Astrocyte of the spinal cord (primary cell): ENCODE measurements around the gene CLASRP.

Experiments
- DNase-seq: peaks from one replicate; pipeline ENCODE4 v3.0.0; 2011; ENCODE audit warnings: low read depth, low spot score
- H3K4me3 ChIP-seq: 2 replicates; pipeline ENCODE4 v1.5.1; 2011; ENCODE audit warnings: low read depth, mild to moderate bottlenecking, low read length, moderate library complexity
- in situ Hi-C: cut with HindIII; loops from 2 replicates; pipeline ENCODE4 v1.10.0; 2017; ENCODE audit warnings: low sequenced_read_pairs
- TF ChIP-seq, protein P1 (sequence below): IDR thresholded peaks from 2 replicates; pipeline ENCODE4 v1.5.1; 2012; ENCODE audit warnings: low read depth, mild to moderate bottlenecking, low read length, inconsistent platforms

Gene CLASRP

GRCh38 chr19:45070214-45070613 is 31.4 kb downstream of the CLASRP start:
- in situ Hi-C loops, result no loop called here
- H3K4me3 ChIP-seq, result no peak overlapping the region
- DNase-seq, result no peak
- TF ChIP-seq, protein P1, sequence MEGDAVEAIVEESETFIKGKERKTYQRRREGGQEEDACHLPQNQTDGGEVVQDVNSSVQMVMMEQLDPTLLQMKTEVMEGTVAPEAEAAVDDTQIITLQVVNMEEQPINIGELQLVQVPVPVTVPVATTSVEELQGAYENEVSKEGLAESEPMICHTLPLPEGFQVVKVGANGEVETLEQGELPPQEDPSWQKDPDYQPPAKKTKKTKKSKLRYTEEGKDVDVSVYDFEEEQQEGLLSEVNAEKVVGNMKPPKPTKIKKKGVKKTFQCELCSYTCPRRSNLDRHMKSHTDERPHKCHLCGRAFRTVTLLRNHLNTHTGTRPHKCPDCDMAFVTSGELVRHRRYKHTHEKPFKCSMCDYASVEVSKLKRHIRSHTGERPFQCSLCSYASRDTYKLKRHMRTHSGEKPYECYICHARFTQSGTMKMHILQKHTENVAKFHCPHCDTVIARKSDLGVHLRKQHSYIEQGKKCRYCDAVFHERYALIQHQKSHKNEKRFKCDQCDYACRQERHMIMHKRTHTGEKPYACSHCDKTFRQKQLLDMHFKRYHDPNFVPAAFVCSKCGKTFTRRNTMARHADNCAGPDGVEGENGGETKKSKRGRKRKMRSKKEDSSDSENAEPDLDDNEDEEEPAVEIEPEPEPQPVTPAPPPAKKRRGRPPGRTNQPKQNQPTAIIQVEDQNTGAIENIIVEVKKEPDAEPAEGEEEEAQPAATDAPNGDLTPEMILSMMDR, result no peak

DNA sequence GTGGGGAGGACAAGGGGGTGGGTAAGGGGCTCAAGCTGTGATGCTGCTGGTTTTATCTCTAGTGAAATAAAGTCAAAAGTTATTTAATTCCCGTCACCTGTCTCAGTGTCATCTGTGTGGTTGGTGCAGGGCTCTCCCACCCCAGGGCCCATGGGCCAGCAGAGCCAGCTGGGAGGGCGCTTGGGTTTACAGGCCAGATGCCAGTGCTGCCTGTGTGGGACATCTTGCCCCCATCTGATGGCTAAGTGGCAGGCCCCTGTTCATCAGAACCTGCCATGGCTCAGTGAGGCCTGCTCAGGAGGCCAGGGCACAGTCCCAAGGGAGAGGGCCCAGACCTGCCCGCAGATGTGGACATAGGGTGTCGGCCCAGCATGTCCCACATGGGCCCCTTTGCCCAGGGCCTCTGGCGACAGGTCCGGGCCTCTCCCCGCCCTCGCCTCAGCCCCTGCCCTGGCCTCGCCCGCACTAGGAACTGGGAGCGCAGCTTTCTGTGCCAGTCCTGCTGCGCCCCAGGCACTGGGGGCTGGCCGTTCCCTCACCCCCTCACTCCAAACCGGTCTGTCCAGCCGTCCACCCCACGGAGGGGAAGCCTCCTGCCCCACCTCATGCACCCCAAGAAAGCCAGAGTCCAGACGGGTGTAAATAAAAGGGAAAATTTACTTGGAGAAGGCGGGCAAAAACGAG is 32.2 kb downstream of the CLASRP start:
- in situ Hi-C loops, result no loop called here
- TF ChIP-seq, protein P1, result no peak
- DNase-seq, result no peak
- H3K4me3 ChIP-seq, result no peak overlapping the region

- DNase-seq, result no peak
- H3K4me3 ChIP-seq, result no peak overlapping the region
- TF ChIP-seq, protein P1, result no peak
- in situ Hi-C loops, result no loop called here
These were observed 32.7 kb downstream of the CLASRP start for GRCh38 chr19:45071545-45071938.

DNA sequence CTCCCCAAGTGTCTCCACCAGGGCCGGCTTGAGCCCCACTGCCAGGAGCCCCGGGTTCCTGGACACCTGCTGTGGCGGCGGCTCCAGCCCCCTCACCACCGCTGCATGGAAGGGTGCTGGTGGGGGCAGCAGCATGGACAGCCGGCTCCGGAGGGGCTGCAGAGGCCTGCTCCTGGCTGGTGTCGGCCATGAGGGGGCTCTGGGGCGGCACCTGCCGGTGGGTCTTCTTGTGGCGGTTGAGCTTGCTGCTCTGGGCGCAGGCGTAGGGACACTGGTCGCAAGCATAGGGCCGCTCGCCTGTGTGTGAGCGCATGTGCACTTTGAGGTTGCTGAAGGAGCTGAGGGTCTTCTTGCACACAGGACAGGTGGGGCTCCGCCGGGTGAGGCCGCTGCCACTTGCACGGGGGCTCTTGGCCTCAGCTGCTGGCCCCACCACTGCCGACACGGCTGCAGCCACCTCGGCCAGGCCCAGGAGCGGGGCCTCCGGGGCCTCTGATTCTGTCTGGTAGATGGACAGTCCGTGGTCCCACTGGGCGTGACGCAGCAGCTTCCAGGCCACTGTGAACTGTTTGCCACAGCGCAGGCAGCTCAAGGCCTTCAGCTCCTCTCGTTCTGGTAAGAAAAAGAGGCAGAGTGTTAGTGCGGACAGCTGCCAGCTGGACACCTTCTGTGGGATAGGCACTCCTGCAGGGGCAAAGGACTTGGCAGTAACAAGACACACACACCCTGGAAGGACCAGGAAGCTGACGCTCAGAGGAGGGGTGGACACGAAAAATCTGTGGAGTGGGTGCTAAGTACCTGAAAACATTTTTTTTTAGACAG is 33.3 kb downstream of the CLASRP start:
- H3K4me3 ChIP-seq, result no peak overlapping the region
- in situ Hi-C loops, result no loop called here
- no peak for DNase-seq
- TF ChIP-seq, protein P1, result no peak

GRCh38 chr19:45074744-45075300 is 36.0 kb downstream of the CLASRP start:
- TF ChIP-seq, protein P1, result no peak
- H3K4me3 ChIP-seq, result no peak overlapping the region
- no peak for DNase-seq
- in situ Hi-C loops, result no loop called here

GRCh38 chr19:45075301-45076028 is 36.6 kb downstream of the CLASRP start:
- in situ Hi-C loops, result no loop called here
- TF ChIP-seq, protein P1, result no peak
- peak overlapping the region; percentile 46 for H3K4me3 ChIP-seq
- DNase-seq, result peak; percentile 26
